HG03097 (cell line): ENCODE measurements around the gene LRWD1.
A peak's percentile ranks its signal among the peaks of the same experiment; 100 is the strongest.

Source experiments
- ATAC-seq: cut with Tn5 transposase; IDR thresholded peaks from one replicate; pipeline ENCODE4 v1.9.1; 2021; ENCODE audit not compliant: unreplicated experiment, low FRiP score

LRWD1 gene

GRCh38 chr7:102464577-102465280 lies at the start of gene LRWD1, which contains the start of gene ALKBH4:
TSS of gene LRWD1 (plus strand) at chr7:102464984. CDS start at chr7:102465081, 97 bp downstream.
TSS of gene ALKBH4 (minus strand) at chr7:102464863. CDS start at chr7:102464836, 27 bp downstream.
- ATAC-seq = peak; percentile 78

GRCh38 chr7:102415685-102416225 lies 49.0 kb upstream of the LRWD1 start:
- ATAC-seq = peak; percentile 48

- no peak for ATAC-seq
These were observed 48.4 kb upstream of the LRWD1 start for GRCh38 chr7:102416406-102416805.

GRCh38 chr7:102417105-102417504 lies 47.7 kb upstream of the LRWD1 start:
- ATAC-seq = no peak

- ATAC-seq = no peak
These were observed 46.2 kb upstream of the LRWD1 start for GRCh38 chr7:102418592-102418991.

GRCh38 chr7:102421706-102422240 lies 43.0 kb upstream of the LRWD1 start:
- no peak for ATAC-seq

- no peak for ATAC-seq
These were observed 40.6 kb upstream of the LRWD1 start for GRCh38 chr7:102424129-102424551.

GRCh38 chr7:102424787-102425218 lies 40.0 kb upstream of the LRWD1 start:
- no peak for ATAC-seq

- ATAC-seq = peak; percentile 54
These were observed 39.0 kb upstream of the LRWD1 start for GRCh38 chr7:102425639-102426267.

GRCh38 chr7:102426268-102427018 lies 38.3 kb upstream of the LRWD1 start:
- peak; percentile 54 for ATAC-seq

- no peak for ATAC-seq
These were observed 37.8 kb upstream of the LRWD1 start for GRCh38 chr7:102427019-102427405.

- ATAC-seq = no peak
These were observed 35.5 kb upstream of the LRWD1 start for GRCh38 chr7:102429141-102429899.

GRCh38 chr7:102431617-102432298 lies 33.0 kb upstream of the LRWD1 start:
- ATAC-seq = no peak

GRCh38 chr7:102432442-102433218 lies 32.2 kb upstream of the LRWD1 start:
- peak; percentile 20 for ATAC-seq

GRCh38 chr7:102433219-102434038 lies 31.4 kb upstream of the LRWD1 start, which contains the start of gene ORAI2:
TSS of gene ORAI2 (plus strand) at chr7:102433575. CDS start at chr7:102438957, 5,382 bp downstream.
- ATAC-seq = peak; percentile 51

GRCh38 chr7:102434039-102434486 lies 30.7 kb upstream of the LRWD1 start:
- no peak for ATAC-seq

GRCh38 chr7:102436118-102436517 lies 28.7 kb upstream of the LRWD1 start:
- no peak for ATAC-seq
